Mesenchymal stem cell (in vitro differentiated cells and primary cell): ENCODE measurements around the gene PXDN.

Experiments used
- DNase-seq: peaks from one replicate; pipeline ENCODE4 v3.0.0-alpha.2; 2013
- H2AFZ ChIP-seq: one replicate; pipeline ENCODE4 v1.6.1; 2013; ENCODE audit warnings: low read depth, mild to moderate bottlenecking, control low read depth, inconsistent platforms, low read length, moderate library complexity
- H2AK5ac ChIP-seq: 2 replicates; pipeline ENCODE4 v1.6.1; 2013; ENCODE audit warnings: low read length, moderate library complexity, mild to moderate bottlenecking, inconsistent platforms; ENCODE audit not compliant: severe bottlenecking
- H2BK120ac ChIP-seq: one replicate; pipeline ENCODE4 v1.6.1; 2013; ENCODE audit warnings: low read depth, mild to moderate bottlenecking, inconsistent platforms, low read length, moderate library complexity
- H2BK12ac ChIP-seq, 2 experiments: one replicate each; pipeline ENCODE4 v1.6.1; 2013; ENCODE audit warnings: inconsistent platforms in 2 of 2, low read length in 2 of 2, mild to moderate bottlenecking in 2 of 2, moderate library complexity in 2 of 2, control low read depth in 1 of 2
- H2BK15ac ChIP-seq: one replicate; pipeline ENCODE4 v1.6.1; 2013; ENCODE audit warnings: mild to moderate bottlenecking, low read depth, inconsistent platforms; ENCODE audit not compliant: poor library complexity, severe bottlenecking
- H2BK5ac ChIP-seq: 2 replicates; pipeline ENCODE4 v1.6.1; 2013; ENCODE audit warnings: low read depth, mild to moderate bottlenecking, low read length, control low read depth, inconsistent platforms; ENCODE audit not compliant: poor library complexity, severe bottlenecking
- H3K14ac ChIP-seq, 2 experiments: one replicate each; pipeline ENCODE4 v1.6.1; 2013; ENCODE audit warnings: inconsistent platforms in 2 of 2, low read length in 2 of 2, control low read depth in 1 of 2, mild to moderate bottlenecking in 1 of 2, moderate library complexity in 1 of 2
- H3K18ac ChIP-seq, 2 experiments: one replicate each; pipeline ENCODE4 v1.6.1; 2013; ENCODE audit warnings: inconsistent platforms in 2 of 2, low read length in 2 of 2, control low read depth in 1 of 2, low read depth in 1 of 2, mild to moderate bottlenecking in 1 of 2
- H3K23ac ChIP-seq, 2 experiments: one replicate each; pipeline ENCODE4 v1.6.1; 2013; ENCODE audit warnings: inconsistent platforms in 2 of 2, low read length in 2 of 2, mild to moderate bottlenecking in 2 of 2, moderate library complexity in 2 of 2, control low read depth in 1 of 2
- H3K27ac ChIP-seq: 2 replicates; pipeline ENCODE4 v1.5.1; 2013; ENCODE audit warnings: mild to moderate bottlenecking, moderate library complexity, low read length, control low read depth, inconsistent platforms; ENCODE audit not compliant: poor library complexity, severe bottlenecking
- H3K27me3 ChIP-seq, 2 experiments: 2 replicates each; pipeline versions ENCODE4 v1.6.1 to v1.7.0; 2013; ENCODE audit warnings: low read length in 2 of 2, mild to moderate bottlenecking in 2 of 2, moderate library complexity in 2 of 2, control low read depth in 1 of 2, inconsistent platforms in 1 of 2; ENCODE audit not compliant: control insufficient read depth in 1 of 2, insufficient read depth in 1 of 2
- H3K36me3 ChIP-seq, 2 experiments: 2 replicates each; pipeline versions ENCODE4 v1.6.1 to v1.7.0; 2013; ENCODE audit warnings: low read length in 2 of 2, control low read depth in 1 of 2, inconsistent platforms in 1 of 2, low read depth in 1 of 2, mild to moderate bottlenecking in 1 of 2; ENCODE audit not compliant: insufficient read depth in 2 of 2, control insufficient read depth in 1 of 2
- H3K4ac ChIP-seq, 2 experiments: one replicate each; pipeline ENCODE4 v1.6.1; 2013; ENCODE audit warnings: inconsistent platforms in 2 of 2, low read length in 2 of 2, mild to moderate bottlenecking in 2 of 2, moderate library complexity in 2 of 2, control low read depth in 1 of 2, low read depth in 1 of 2
- H3K4me1 ChIP-seq: 2 replicates; pipeline ENCODE4 v1.6.1; 2013; ENCODE audit warnings: low read depth, low read length, control low read depth; ENCODE audit not compliant: control insufficient read depth, insufficient read depth
- H3K4me2 ChIP-seq: 2 replicates; pipeline ENCODE4 v1.6.1; 2013; ENCODE audit warnings: low read length, mild to moderate bottlenecking, inconsistent platforms; ENCODE audit not compliant: poor library complexity, severe bottlenecking
- H3K4me3 ChIP-seq, 2 experiments: 2 replicates each; pipeline versions ENCODE4 v1.5.1 to v1.7.0; 2013; ENCODE audit warnings: low read length in 2 of 2, mild to moderate bottlenecking in 2 of 2, control low read depth in 1 of 2, low read depth in 1 of 2; ENCODE audit not compliant: insufficient read depth in 1 of 2
- H3K79me1 ChIP-seq: replicated peaks from 2 replicates; pipeline ENCODE4 v1.6.1; 2013; ENCODE audit warnings: mild to moderate bottlenecking, control low read depth, low read length, inconsistent platforms; ENCODE audit not compliant: poor library complexity, severe bottlenecking
- H3K9ac ChIP-seq: 2 replicates; pipeline ENCODE4 v1.7.0; 2013; ENCODE audit warnings: mild to moderate bottlenecking, low read length, moderate library complexity
- H3K9me3 ChIP-seq: 2 replicates; pipeline ENCODE4 v1.7.0; 2013; ENCODE audit warnings: mild to moderate bottlenecking, low read length; ENCODE audit not compliant: control insufficient read depth
- H4K8ac ChIP-seq: one replicate; pipeline ENCODE4 v1.6.1; 2013; ENCODE audit warnings: inconsistent platforms, mild to moderate bottlenecking, low read length, moderate library complexity
- H4K91ac ChIP-seq: one replicate; pipeline ENCODE4 v1.6.1; 2013; ENCODE audit warnings: mild to moderate bottlenecking, low read length, inconsistent platforms
- WGBS: methylation state at CpG from one replicate; pipeline ENCODE4 v1.1.7; 2013; ENCODE audit warnings: mixed read lengths; 5-methylcytosine and 5-hydroxymethylcytosine counted together

PXDN gene

GRCh38 chr2:1774929-1775328 lies 30.6 kb upstream of the PXDN start:
- no peak overlapping the region for H3K4me3 ChIP-seq
- no peak overlapping the region for H4K8ac ChIP-seq
- H3K27ac ChIP-seq, result no peak overlapping the region
- no peaks in the 10 kb centered on the region for H3K9me3 ChIP-seq
- no peak overlapping the region for H3K9ac ChIP-seq
- H3K4me1 ChIP-seq, result peaks cover 2% of the 10 kb centered on the region
- no peak overlapping the region for H2BK12ac ChIP-seq
- no peak overlapping the region for H2BK15ac ChIP-seq
- H3K27me3 ChIP-seq, result peaks cover 21 to 45% of the 10 kb centered on the region in 2 experiments
- no peaks in the 10 kb centered on the region for H3K79me1 ChIP-seq
- H4K91ac ChIP-seq, result no peak overlapping the region
- no peak overlapping the region for H3K18ac ChIP-seq
- H2AK5ac ChIP-seq, result no peak overlapping the region
- H3K36me3 ChIP-seq, result no peaks in the 10 kb centered on the region
- no peak overlapping the region for H3K14ac ChIP-seq
- WGBS, result 79% methylated on average over 2 of the region's 3 CpGs
- no peak overlapping the region for H2BK120ac ChIP-seq
- no peak overlapping the region for H3K23ac ChIP-seq
- H2BK5ac ChIP-seq, result no peak overlapping the region
- H2AFZ ChIP-seq, result no peak overlapping the region
- H3K4me2 ChIP-seq, result no peak overlapping the region
- no peak overlapping the region for H3K4ac ChIP-seq
- DNase-seq, result no peak

- Histone ChIP-seq H4K8ac (no peak overlapping the region), H3K4me3 (no peak overlapping the region), H4K91ac (no peak overlapping the region), H3K79me1 (no peaks in the 10 kb centered on the region), H3K27ac (no peak overlapping the region), H3K27me3 (peaks cover 18 to 47% of the 10 kb centered on the region in 2 experiments), H3K9me3 (no peaks in the 10 kb centered on the region), H3K4me2 (no peak overlapping the region), H2BK120ac (no peak overlapping the region), H3K9ac (no peak overlapping the region), H2AFZ (no peak overlapping the region), H3K14ac (no peak overlapping the region), H2AK5ac (no peak overlapping the region), H3K4me1 (peaks cover 3% of the 10 kb centered on the region), H2BK15ac (no peak overlapping the region), H3K36me3 (no peaks in the 10 kb centered on the region), H2BK5ac (no peak overlapping the region), H3K4ac (no peak overlapping the region), H3K18ac (no peak overlapping the region), H3K23ac (no peak overlapping the region), H2BK12ac (no peak overlapping the region)
- no peak for DNase-seq
- WGBS, result 80% methylated on average over 7 of the region's 7 CpGs
Measured at GRCh38 chr2:1773883-1774282, 29.6 kb upstream of the PXDN start.

- Histone ChIP-seq H3K4ac (no peak overlapping the region), H2BK15ac (no peak overlapping the region), H3K79me1 (no peaks in the 10 kb centered on the region), H2AFZ (no peak overlapping the region), H2BK5ac (no peak overlapping the region), H3K27me3 (peaks cover 9 to 52% of the 10 kb centered on the region in 2 experiments), H3K4me2 (no peak overlapping the region), H3K14ac (no peak overlapping the region), H4K91ac (no peak overlapping the region), H3K4me3 (no peak overlapping the region), H3K18ac (no peak overlapping the region), H3K23ac (no peak overlapping the region), H3K36me3 (no peaks in the 10 kb centered on the region), H2AK5ac (no peak overlapping the region), H4K8ac (no peak overlapping the region), H3K4me1 (peaks cover 3% of the 10 kb centered on the region), H2BK12ac (no peak overlapping the region), H3K9ac (no peak overlapping the region), H3K27ac (no peak overlapping the region), H2BK120ac (no peak overlapping the region), H3K9me3 (no peaks in the 10 kb centered on the region)
- no peak for DNase-seq
- WGBS, result 65% methylated on average over 8 of the region's 8 CpGs
Measured at GRCh38 chr2:1772471-1773267, 28.4 kb upstream of the PXDN start.

GRCh38 chr2:1771626-1772280 lies 27.4 kb upstream of the PXDN start:
- no peak overlapping the region for H2AFZ ChIP-seq
- H3K4me1 ChIP-seq, result peaks cover 3% of the 10 kb centered on the region
- H4K8ac ChIP-seq, result no peak overlapping the region
- no peak overlapping the region for H3K4ac ChIP-seq
- H2AK5ac ChIP-seq, result no peak overlapping the region
- H3K79me1 ChIP-seq, result no peaks in the 10 kb centered on the region
- no peak overlapping the region for H2BK120ac ChIP-seq
- no peak overlapping the region for H3K27ac ChIP-seq
- peaks cover 4 to 47% of the 10 kb centered on the region in 2 experiments for H3K27me3 ChIP-seq
- no peak for DNase-seq
- no peak overlapping the region for H2BK5ac ChIP-seq
- no peak overlapping the region for H3K4me2 ChIP-seq
- H3K9ac ChIP-seq, result no peak overlapping the region
- H3K9me3 ChIP-seq, result no peaks in the 10 kb centered on the region
- H3K4me3 ChIP-seq, result no peak overlapping the region
- H3K23ac ChIP-seq, result no peak overlapping the region
- H4K91ac ChIP-seq, result no peak overlapping the region
- no peak overlapping the region for H3K18ac ChIP-seq
- H3K36me3 ChIP-seq, result no peaks in the 10 kb centered on the region
- H2BK15ac ChIP-seq, result no peak overlapping the region
- H3K14ac ChIP-seq, result no peak overlapping the region
- no peak overlapping the region for H2BK12ac ChIP-seq
- WGBS, result 68% methylated on average over 3 of the region's 3 CpGs
